GM12878 (cell line): ENCODE measurements around the gene ZNF827. TPM values are rescaled to one million over a fixed set of nuclear protein-coding genes. Genes with fewer than 3 reads are reported as not detected.
A peak's percentile ranks its signal among the peaks of the same experiment; 100 is the strongest.

Experiments used
- CEBPB ChIP-seq, 2 experiments: fragments of 150-350 bp in 1 of 2; IDR thresholded peaks; 2 replicates each; pipeline ENCODE4 v1.6.1; 2012 to 2014; ENCODE audit warnings: low read depth in 2 of 2, low read length in 2 of 2, borderline replicate concordance in 1 of 2, inconsistent platforms in 1 of 2
- EGR1 ChIP-seq, 2 experiments: IDR thresholded peaks; 1 replicate in 1 of 2; 2 replicates in 1 of 2; pipeline ENCODE4 v1.6.1; 2011 to 2012; ENCODE audit warnings: low read depth in 2 of 2, low read length in 2 of 2, borderline replicate concordance in 1 of 2, mild to moderate bottlenecking in 1 of 2, moderate library complexity in 1 of 2
- LARP7 ChIP-seq: fragments of 450-650 bp; IDR thresholded peaks from 2 replicates; pipeline ENCODE4 v1.6.1; 2017; ENCODE audit warnings: mild to moderate bottlenecking
- polyA plus RNA-seq, 11 experiments: library from polyadenylated mRNA; depleted of rRNA in 4 of 11; unstranded in 6 of 11; stranded (reverse) in 5 of 11; fragments of >200 nt; fragmentation: Nextera tagmentation in 4 of 11; fragmentation: Illumina TruSeq in 1 of 11; extraction: Ambion mirVana in 4 of 11; extraction: Trizol in 1 of 11; gene quantifications; 1 replicate in 1 of 11; 2 replicates in 10 of 11; pipeline versions ENCODE4 v1.2.1 to v1.2.3, GENCODE V29; 2011 to 2016; ENCODE audit warnings: inconsistent platforms in 2 of 11, missing spikeins in 2 of 11, low read depth in 1 of 11
- total RNA-seq, 4 experiments: library from RNA; depleted of rRNA in 3 of 4; stranded (reverse); fragments of >200 nt in 3 of 4; fragmentation: Illumina TruSeq in 1 of 4; extraction: Trizol in 1 of 4; gene quantifications; 2 replicates each; pipeline versions ENCODE4 v1.2.1 to v1.2.3, GENCODE V29; 2013 to 2021
- TF ChIP-seq, protein P1 (sequence below): fragments of 450-650 bp; IDR thresholded peaks from 2 replicates; pipeline ENCODE4 v1.6.1; 2017; ENCODE audit warnings: mild to moderate bottlenecking
- TF ChIP-seq, protein P2 (sequence below): IDR thresholded peaks from 2 replicates; pipeline ENCODE4 v1.6.1; 2012; ENCODE audit warnings: low read length, inconsistent platforms
- TF ChIP-seq, protein P3 (sequence below): fragments of 450-650 bp; IDR thresholded peaks from 2 replicates; pipeline ENCODE4 v1.6.1; 2016; ENCODE audit warnings: mild to moderate bottlenecking

The ZNF827 gene
- total and polyA plus RNA-seq, 10 of the 15 experiments (the other 5 are each of a cell fraction or from before 2014, with no cell fraction given), result 3.8 to 31.5 (median 13.6) TPM

- TF ChIP-seq, protein P1, sequence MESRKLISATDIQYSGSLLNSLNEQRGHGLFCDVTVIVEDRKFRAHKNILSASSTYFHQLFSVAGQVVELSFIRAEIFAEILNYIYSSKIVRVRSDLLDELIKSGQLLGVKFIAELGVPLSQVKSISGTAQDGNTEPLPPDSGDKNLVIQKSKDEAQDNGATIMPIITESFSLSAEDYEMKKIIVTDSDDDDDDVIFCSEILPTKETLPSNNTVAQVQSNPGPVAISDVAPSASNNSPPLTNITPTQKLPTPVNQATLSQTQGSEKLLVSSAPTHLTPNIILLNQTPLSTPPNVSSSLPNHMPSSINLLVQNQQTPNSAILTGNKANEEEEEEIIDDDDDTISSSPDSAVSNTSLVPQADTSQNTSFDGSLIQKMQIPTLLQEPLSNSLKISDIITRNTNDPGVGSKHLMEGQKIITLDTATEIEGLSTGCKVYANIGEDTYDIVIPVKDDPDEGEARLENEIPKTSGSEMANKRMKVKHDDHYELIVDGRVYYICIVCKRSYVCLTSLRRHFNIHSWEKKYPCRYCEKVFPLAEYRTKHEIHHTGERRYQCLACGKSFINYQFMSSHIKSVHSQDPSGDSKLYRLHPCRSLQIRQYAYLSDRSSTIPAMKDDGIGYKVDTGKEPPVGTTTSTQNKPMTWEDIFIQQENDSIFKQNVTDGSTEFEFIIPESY, result peak; percentile 70
- TF ChIP-seq CEBPB (IDR thresholded peaks at IDR 0.05; ENCODE audit: borderline replicate concordance in 1 of 2, low read depth in 2 of 2, low read length in 2 of 2) (0 out of 4 replicates have a peak, but pooled peaks of 1 of the 2 experiments have one; percentile 58), LARP7 (no peak), EGR1 (IDR thresholded peaks at IDR 0.05; ENCODE audit: borderline replicate concordance in 1 of 2, low read depth in 2 of 2, low read length in 2 of 2) (0 out of 3 replicates have a peak, but pooled peaks of 1 of the 2 experiments have one; percentile 25)
- TF ChIP-seq, protein P2, sequence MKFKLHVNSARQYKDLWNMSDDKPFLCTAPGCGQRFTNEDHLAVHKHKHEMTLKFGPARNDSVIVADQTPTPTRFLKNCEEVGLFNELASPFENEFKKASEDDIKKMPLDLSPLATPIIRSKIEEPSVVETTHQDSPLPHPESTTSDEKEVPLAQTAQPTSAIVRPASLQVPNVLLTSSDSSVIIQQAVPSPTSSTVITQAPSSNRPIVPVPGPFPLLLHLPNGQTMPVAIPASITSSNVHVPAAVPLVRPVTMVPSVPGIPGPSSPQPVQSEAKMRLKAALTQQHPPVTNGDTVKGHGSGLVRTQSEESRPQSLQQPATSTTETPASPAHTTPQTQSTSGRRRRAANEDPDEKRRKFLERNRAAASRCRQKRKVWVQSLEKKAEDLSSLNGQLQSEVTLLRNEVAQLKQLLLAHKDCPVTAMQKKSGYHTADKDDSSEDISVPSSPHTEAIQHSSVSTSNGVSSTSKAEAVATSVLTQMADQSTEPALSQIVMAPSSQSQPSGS, result 0 out of 2 replicates have a peak, but pooled peaks have one; percentile 36
- TF ChIP-seq, protein P3, sequence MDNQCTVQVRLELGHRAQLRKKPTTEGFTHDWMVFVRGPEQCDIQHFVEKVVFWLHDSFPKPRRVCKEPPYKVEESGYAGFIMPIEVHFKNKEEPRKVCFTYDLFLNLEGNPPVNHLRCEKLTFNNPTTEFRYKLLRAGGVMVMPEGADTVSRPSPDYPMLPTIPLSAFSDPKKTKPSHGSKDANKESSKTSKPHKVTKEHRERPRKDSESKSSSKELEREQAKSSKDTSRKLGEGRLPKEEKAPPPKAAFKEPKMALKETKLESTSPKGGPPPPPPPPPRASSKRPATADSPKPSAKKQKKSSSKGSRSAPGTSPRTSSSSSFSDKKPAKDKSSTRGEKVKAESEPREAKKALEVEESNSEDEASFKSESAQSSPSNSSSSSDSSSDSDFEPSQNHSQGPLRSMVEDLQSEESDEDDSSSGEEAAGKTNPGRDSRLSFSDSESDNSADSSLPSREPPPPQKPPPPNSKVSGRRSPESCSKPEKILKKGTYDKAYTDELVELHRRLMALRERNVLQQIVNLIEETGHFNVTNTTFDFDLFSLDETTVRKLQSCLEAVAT, result peak; percentile 92
- TF ChIP-seq, all 136 proteins: peak for 14
These were observed 8.0 kb downstream of the ZNF827 start (continued) for GRCh38 chr4:145930592-145930991.
